PC-9 (cell line): ENCODE results near the gene MAX. TPM values are rescaled to one million over a fixed set of nuclear protein-coding genes. Genes with fewer than 3 reads are reported as not detected.

ENCODE experiments used
- BruUV-seq: library from RNA; stranded (reverse); fragments of 400-500 nt; replicated peaks from 2 replicates; lab custom pipeline; 2021; lab: Mats Ljungman, UMichigan
- CTCF ChIA-PET: fragments of 300-600 bp; sonication (Branson Sonifier 250); formaldehyde crosslinking; loops from one replicate; lab custom pipeline; 2022; ENCODE audit warnings: antibody characterized with exemption; lab: Charles Lee
- POLR2A ChIA-PET: fragments of 300-600 bp; sonication (Branson Sonifier 250); formaldehyde crosslinking; loops from one replicate; lab custom pipeline; 2022; ENCODE audit warnings: antibody characterized with exemption; ENCODE audit not compliant: unreplicated experiment; lab: Charles Lee
- DNase-seq, 2 experiments: peaks; one replicate each; pipeline versions ENCODE4 v3.0.0 to v3.0.0-alpha.2; 2015 to 2022; ENCODE audit warnings: mixed read lengths in 1 of 2
- H2AFZ ChIP-seq: fragments of 200-600 bp; sonication (generic); 2 replicates; pipeline ENCODE4 v1.8.1; 2017; ENCODE audit warnings: antibody characterized with exemption
- H3F3A ChIP-seq: fragments of 200-600 bp; sonication (generic); 2 replicates; pipeline ENCODE4 v1.8.1; 2017; ENCODE audit warnings: antibody characterized with exemption, mild to moderate bottlenecking, low read depth; ENCODE audit not compliant: insufficient read depth
- H3K27ac ChIP-seq: fragments of 200-600 bp; sonication (generic); 2 replicates; pipeline ENCODE4 v1.6.1; 2016; ENCODE audit warnings: mixed run types
- H3K27me3 ChIP-seq: fragments of 200-600 bp; sonication (generic); 2 replicates; pipeline ENCODE4 v1.6.1; 2016; ENCODE audit warnings: low read depth, mixed run types; ENCODE audit not compliant: insufficient read depth
- H3K36me3 ChIP-seq: fragments of 200-600 bp; sonication (generic); 2 replicates; pipeline ENCODE4 v1.6.1; 2016; ENCODE audit warnings: low read depth, mixed run types
- H3K4me1 ChIP-seq: fragments of 200-600 bp; sonication (generic); replicated peaks from 2 replicates; pipeline ENCODE4 v1.6.1; 2016; ENCODE audit warnings: mixed run types; ENCODE audit not compliant: insufficient read depth
- H3K4me2 ChIP-seq: fragments of 200-600 bp; sonication (generic); 2 replicates; pipeline ENCODE4 v1.6.1; 2017; ENCODE audit warnings: mixed run types
- H3K4me3 ChIP-seq: fragments of 200-600 bp; sonication (generic); 2 replicates; pipeline ENCODE4 v1.6.1; 2016; ENCODE audit warnings: mixed run types
- H3K79me2 ChIP-seq: fragments of 200-600 bp; sonication (generic); 2 replicates; pipeline ENCODE4 v1.6.1; 2017; ENCODE audit warnings: low read depth, mixed run types
- H3K9me2 ChIP-seq: fragments of 200-600 bp; sonication (generic); 2 replicates; pipeline ENCODE4 v1.8.1; 2017; ENCODE audit warnings: mild to moderate bottlenecking; ENCODE audit not compliant: insufficient read depth
- H3K9me3 ChIP-seq: fragments of 200-600 bp; sonication (generic); 2 replicates; pipeline ENCODE4 v1.8.1; 2016; ENCODE audit warnings: low read depth; ENCODE audit not compliant: insufficient read depth
- H4K20me1 ChIP-seq: fragments of 200-600 bp; sonication (generic); 2 replicates; pipeline ENCODE4 v1.8.1; 2017; ENCODE audit not compliant: insufficient read depth
- EZH2 ChIP-seq: fragments of 200-600 bp; sonication (generic); IDR thresholded peaks from 2 replicates; pipeline ENCODE4 v1.8.0; 2017; ENCODE audit warnings: antibody characterized with exemption, low read depth
- intact Hi-C: fragments of 100-400 bp; cut with micrococcal nuclease; formaldehyde crosslinking; loops from one replicate; pipeline ENCODE4 v1.10.0; 2022; ENCODE audit not compliant: unreplicated experiment
- microRNA-seq: library from miRNA; unstranded; fragments of <30 nt; microRNA quantifications from one replicate; pipeline ENCODE4 v1.2.0, GENCODE V29; 2021; ENCODE audit warnings: borderline number of aligned reads, borderline replicate concordance
- total RNA-seq: library from RNA; stranded (reverse); gene quantifications from 2 replicates; pipeline ENCODE4 v1.2.3, GENCODE V29; 2021
- TF ChIP-seq, protein P1 (sequence below): fragments of 200-600 bp; sonication (generic); conservative IDR thresholded peaks from 2 replicates; pipeline ENCODE4 v1.6.1; 2017; ENCODE audit warnings: mixed run types, antibody characterized with exemption, mild to moderate bottlenecking, moderate library complexity

MAX gene
- total RNA-seq, 1 experiment from 2014 or later: 76.1 TPM

DNA sequence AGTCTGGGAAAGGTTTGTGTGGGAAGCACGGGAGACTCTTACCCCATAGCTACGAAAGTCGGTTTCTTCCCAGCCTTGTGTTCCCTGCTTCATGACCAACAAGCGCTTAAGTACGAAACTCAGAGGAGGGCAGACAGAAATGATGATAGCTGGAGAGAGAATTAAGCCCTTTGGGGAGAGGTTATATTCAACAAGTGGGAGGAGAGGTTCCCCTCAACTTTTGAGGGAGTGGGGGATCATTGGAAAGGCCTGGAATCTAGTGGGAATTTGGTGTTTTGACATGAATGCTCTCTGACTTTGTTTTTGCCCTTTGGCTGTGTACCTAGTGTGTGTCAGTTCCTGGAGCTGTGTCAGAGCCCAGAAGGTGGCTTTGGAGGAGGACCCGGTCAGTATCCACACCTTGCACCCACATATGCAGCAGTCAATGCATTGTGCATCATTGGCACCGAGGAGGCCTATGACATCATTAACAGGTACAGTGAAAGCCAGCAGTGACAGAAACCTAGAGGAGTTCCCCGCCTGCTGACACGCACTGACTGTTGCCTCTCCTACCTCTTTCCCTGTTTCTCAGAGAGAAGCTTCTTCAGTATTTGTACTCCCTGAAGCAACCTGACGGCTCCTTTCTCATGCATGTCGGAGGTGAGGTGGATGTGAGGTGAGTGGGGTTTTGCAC is 75.1 kb downstream of the MAX start:
- no peak for TF ChIP-seq EZH2
- TF ChIP-seq, protein P1, sequence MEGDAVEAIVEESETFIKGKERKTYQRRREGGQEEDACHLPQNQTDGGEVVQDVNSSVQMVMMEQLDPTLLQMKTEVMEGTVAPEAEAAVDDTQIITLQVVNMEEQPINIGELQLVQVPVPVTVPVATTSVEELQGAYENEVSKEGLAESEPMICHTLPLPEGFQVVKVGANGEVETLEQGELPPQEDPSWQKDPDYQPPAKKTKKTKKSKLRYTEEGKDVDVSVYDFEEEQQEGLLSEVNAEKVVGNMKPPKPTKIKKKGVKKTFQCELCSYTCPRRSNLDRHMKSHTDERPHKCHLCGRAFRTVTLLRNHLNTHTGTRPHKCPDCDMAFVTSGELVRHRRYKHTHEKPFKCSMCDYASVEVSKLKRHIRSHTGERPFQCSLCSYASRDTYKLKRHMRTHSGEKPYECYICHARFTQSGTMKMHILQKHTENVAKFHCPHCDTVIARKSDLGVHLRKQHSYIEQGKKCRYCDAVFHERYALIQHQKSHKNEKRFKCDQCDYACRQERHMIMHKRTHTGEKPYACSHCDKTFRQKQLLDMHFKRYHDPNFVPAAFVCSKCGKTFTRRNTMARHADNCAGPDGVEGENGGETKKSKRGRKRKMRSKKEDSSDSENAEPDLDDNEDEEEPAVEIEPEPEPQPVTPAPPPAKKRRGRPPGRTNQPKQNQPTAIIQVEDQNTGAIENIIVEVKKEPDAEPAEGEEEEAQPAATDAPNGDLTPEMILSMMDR: no peak
- Histone ChIP-seq H4K20me1 (no peaks in the 10 kb centered on the region), H3K79me2 (no peaks in the 10 kb centered on the region), H3K4me2 (no peak overlapping the region), H3K27ac (no peak overlapping the region), H3K36me3 (peaks cover 15% of the 10 kb centered on the region), H3K27me3 (no peaks in the 10 kb centered on the region), H3K4me3 (no peak overlapping the region), H3K9me2 (no peaks in the 10 kb centered on the region), H3K4me1 (no peaks in the 10 kb centered on the region), H3F3A (no peaks in the 10 kb centered on the region), H2AFZ (no peak overlapping the region), H3K9me3 (no peaks in the 10 kb centered on the region)
- ChIA-PET CTCF (no interaction called here), POLR2A (no interaction called here)
- intact Hi-C loops: no loop called here
- no TSS peak for BruUV-seq
- DNase-seq: no peak

DNA sequence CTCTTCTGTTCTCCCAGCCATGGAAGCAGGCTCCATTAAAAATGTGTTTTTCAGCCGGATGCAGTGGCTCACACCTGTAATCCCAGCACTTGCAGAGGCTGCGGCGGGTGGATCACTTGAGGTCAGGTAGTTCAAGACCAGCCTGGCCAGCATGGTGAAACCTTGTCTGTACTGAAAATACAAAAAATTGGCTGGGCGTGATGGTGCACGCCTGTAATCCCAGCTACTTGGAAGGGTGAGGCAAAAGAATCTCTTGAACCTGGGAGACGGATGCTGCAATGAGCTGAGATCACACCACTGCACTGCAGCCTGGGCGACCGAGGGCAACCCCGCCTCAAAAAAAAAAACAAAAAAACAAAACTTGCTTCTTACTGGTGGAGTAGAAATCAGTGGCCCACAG is 75.8 kb downstream of the MAX start:
- TF ChIP-seq, protein P1: no peak
- no peak overlapping the region for H3K4me3 ChIP-seq
- H3K9me2 ChIP-seq: no peaks in the 10 kb centered on the region
- intact Hi-C loops: no loop called here
- no peak for DNase-seq
- BruUV-seq: no TSS peak
- H3K9me3 ChIP-seq: no peaks in the 10 kb centered on the region
- H3F3A ChIP-seq: no peaks in the 10 kb centered on the region
- peaks cover 15% of the 10 kb centered on the region for H3K36me3 ChIP-seq
- H3K27me3 ChIP-seq: no peaks in the 10 kb centered on the region
- H2AFZ ChIP-seq: no peak overlapping the region
- no peak overlapping the region for H3K4me2 ChIP-seq
- H3K4me1 ChIP-seq: no peaks in the 10 kb centered on the region
- ChIA-PET CTCF (no interaction called here), POLR2A (no interaction called here)
- no peaks in the 10 kb centered on the region for H4K20me1 ChIP-seq
- H3K79me2 ChIP-seq: no peaks in the 10 kb centered on the region
- H3K27ac ChIP-seq: no peak overlapping the region

DNA sequence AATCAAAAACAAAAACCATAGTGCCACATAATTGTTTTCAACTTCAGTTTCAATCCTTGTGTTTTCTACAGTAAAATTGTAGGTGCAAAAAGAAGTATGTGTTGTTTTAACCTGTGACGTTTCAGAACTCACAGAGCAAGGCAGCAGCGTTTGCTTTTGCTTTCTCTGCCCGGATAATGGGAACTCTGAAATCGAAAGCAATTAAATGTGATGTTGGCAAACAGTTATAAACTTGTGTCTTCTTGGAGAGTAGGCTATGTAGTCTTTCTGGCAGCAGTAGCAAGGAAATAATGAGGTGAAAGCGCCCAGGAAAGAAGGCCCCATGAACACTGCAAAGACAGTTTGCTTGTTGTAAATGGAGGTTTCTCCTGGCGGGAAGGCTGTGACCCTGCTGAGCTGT is 76.5 kb downstream of the MAX start:
- BruUV-seq: no TSS peak
- no peak for DNase-seq
- Histone ChIP-seq H2AFZ (no peak overlapping the region), H3K27ac (no peak overlapping the region), H3K9me2 (no peaks in the 10 kb centered on the region), H3K27me3 (no peaks in the 10 kb centered on the region), H3K4me2 (no peak overlapping the region), H4K20me1 (no peaks in the 10 kb centered on the region), H3F3A (peaks cover 4% of the 10 kb centered on the region; the same call in 1 of the 2 replicates), H3K4me3 (no peak overlapping the region), H3K36me3 (peaks cover 17% of the 10 kb centered on the region), H3K4me1 (no peaks in the 10 kb centered on the region), H3K9me3 (no peaks in the 10 kb centered on the region), H3K79me2 (no peaks in the 10 kb centered on the region)
- intact Hi-C loops: no loop called here
- POLR2A ChIA-PET: no interaction called here
- TF ChIP-seq, protein P1: no peak
- TF ChIP-seq EZH2: no peak
- CTCF ChIA-PET: no interaction called here

Small RNAs within 50 kb of the gene (microRNA-seq; reads per million reads assigned to microRNA genes)
- not detected for gene MIR4706

Other genes starting within 250 kb of the MAX start
- 0.50 and 1.5 TPM in 2 replicates for gene SPTB, start 222.6 kb downstream of the MAX start, total RNA-seq
- 88.1 and 91.8 TPM in 2 replicates for gene CHURC1, start 188.1 kb downstream of the MAX start, total RNA-seq
- gene GPX2, start 159.8 kb downstream of the MAX start, total RNA-seq: 196 and 323 TPM in 2 replicates
- 52.9 and 74.9 TPM in 2 replicates for gene RAB15, start 130.2 kb downstream of the MAX start, total RNA-seq
- gene FNTB, start 115.6 kb downstream of the MAX start, total RNA-seq: 23.5 and 35.3 TPM in 2 replicates